Transverse colon (tissue), 4 donors: ENCODE data around the gene RASSF6. TPM values are rescaled to one million over a fixed set of nuclear protein-coding genes. Genes with fewer than 3 reads are reported as not detected.

ENCODE experiments used
- DNase-seq: peaks from one replicate; pipeline ENCODE4 v3.0.0-alpha.2; 2019
- H3K27ac ChIP-seq, 4 donors: fragments of 200-600 bp; sonication (generic); 2 replicates each; pipeline ENCODE4 v1.5.1; 2016 to 2018; ENCODE audit warnings: inconsistent platforms in 4 of 4
- H3K27me3 ChIP-seq: fragments of 200-600 bp; sonication (generic); 2 replicates; pipeline ENCODE4 v1.5.1; 2017; ENCODE audit warnings: inconsistent platforms
- H3K36me3 ChIP-seq, 4 donors: fragments of 200-600 bp; sonication (generic); 2 replicates each; pipeline ENCODE4 v1.5.1; 2017 to 2019; ENCODE audit warnings: inconsistent platforms in 4 of 4
- H3K4me1 ChIP-seq, 4 donors: fragments of 200-600 bp; sonication (generic); 2 replicates each; pipeline ENCODE4 v1.5.1; 2017 to 2020; ENCODE audit warnings: inconsistent platforms in 4 of 4
- H3K4me3 ChIP-seq, 4 donors: fragments of 200-600 bp; sonication (generic); 1 replicate in 1 of 4; 2 replicates in 3 of 4; pipeline versions ENCODE4 v1.5.1 to v1.6.1; 2017 to 2019; ENCODE audit warnings: inconsistent platforms in 4 of 4
- H3K9me3 ChIP-seq, 2 donors: fragments of 200-600 bp; sonication (generic); 2 replicates each; pipeline ENCODE4 v1.5.1; 2017 to 2019; ENCODE audit warnings: inconsistent platforms in 2 of 2
- EP300 ChIP-seq: sonication (generic); formaldehyde crosslinking; IDR thresholded peaks from one replicate; pipeline ENCODE4 v1.6.1; 2017; ENCODE audit warnings: antibody characterized with exemption, low read depth
- POLR2A ChIP-seq: fragments of 450-650 bp; IDR thresholded peaks from one replicate; pipeline ENCODE4 v1.6.1; 2016; ENCODE audit warnings: antibody characterized with exemption, mild to moderate bottlenecking, moderate library complexity
- POLR2AphosphoS5 ChIP-seq, 3 donors: sonication (generic); formaldehyde crosslinking; IDR thresholded peaks; one replicate each; pipeline ENCODE4 v1.6.1; 2016; ENCODE audit warnings: antibody characterized with exemption in 3 of 3
- WGBS, 2 donors: methylation state at CpG; one replicate each; pipeline ENCODE4 v1.1.5; 2018; ENCODE audit warnings: low coverage in 1 of 2; 5-methylcytosine and 5-hydroxymethylcytosine counted together
- in situ Hi-C, 4 donors: fragments of 200-750 bp; cut with MboI; loops; one replicate each; pipeline versions ENCODE4 v1.15.0 to v1.15.1; 2017; ENCODE audit warnings: low sequenced_read_pairs in 3 of 4, low pct_ligation_motif_present in 1 of 4, low pct_unique_long_range_greater_than_20kb in 1 of 4
- intact Hi-C: fragments of 100-400 bp; cut with DNase I; formaldehyde crosslinking; loops from one replicate; pipeline ENCODE4 v1.15.1; 2023; ENCODE audit warnings: low total_unique reads
- small RNA-seq, 4 donors: library from RNA; depleted of rRNA; stranded (forward); fragments of <200 nt; gene quantifications; one replicate each; pipeline ENCODE3, GENCODE V24; 2016
- total RNA-seq, 4 donors: library from RNA; depleted of rRNA; stranded (reverse); fragments of >200 nt; gene quantifications; one replicate each; pipeline ENCODE4 v1.1.0, GENCODE V29; 2016
- TF ChIP-seq, protein P1 (sequence below), 5 experiments: fragments of 200-600 bp in 3 of 5; fragments of 450-650 bp in 2 of 5; sonication (generic) in 3 of 5; IDR thresholded peaks; 1 replicate in 2 of 5; 2 replicates in 3 of 5; pipeline ENCODE4 v1.5.1; 2016 to 2017; ENCODE audit warnings: antibody characterized with exemption in 5 of 5, inconsistent platforms in 3 of 5, mild to moderate bottlenecking in 2 of 5, moderate library complexity in 1 of 5

Gene RASSF6
- total RNA-seq, 4 donors from 2014 or later, result 30.7 to 49.4 (median 41.1) TPM

DNA sequence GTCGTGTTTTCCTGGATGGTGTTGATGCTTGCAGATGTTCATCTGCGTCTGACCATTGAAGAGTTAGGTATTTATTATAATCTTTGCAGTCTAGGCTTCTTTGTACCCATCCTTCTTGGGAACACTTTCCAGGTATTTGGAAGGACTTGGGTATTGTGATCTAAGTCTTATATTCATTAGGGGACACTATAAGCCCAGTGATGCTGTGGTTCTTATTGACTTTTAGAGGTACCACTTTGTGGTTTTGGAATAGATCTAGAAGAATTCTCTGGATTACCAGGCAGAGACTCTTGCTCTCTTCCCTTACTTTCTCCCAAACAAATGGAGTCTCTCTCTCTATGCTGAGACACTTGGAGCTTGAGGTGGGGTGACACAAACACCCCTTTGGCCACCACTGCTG, 97.1 kb downstream of the RASSF6 start:
- no peaks in the 10 kb centered on the region for H3K9me3 ChIP-seq
- H3K4me3 ChIP-seq, result no peak overlapping the region
- no peak overlapping the region for H3K27ac ChIP-seq
- DNase-seq, result no peak
- WGBS, 2 donors, result 81% methylated on average over 2 of the region's 2 CpGs; no CpG with 5 or more reads in 1 of the 2 donors
- H3K36me3 ChIP-seq, result no peaks in the 10 kb centered on the region
- H3K4me1 ChIP-seq, result no peaks in the 10 kb centered on the region
- in situ Hi-C loops, result no loop called here
- intact Hi-C loops, result no loop called here
- TF ChIP-seq, protein P1, sequence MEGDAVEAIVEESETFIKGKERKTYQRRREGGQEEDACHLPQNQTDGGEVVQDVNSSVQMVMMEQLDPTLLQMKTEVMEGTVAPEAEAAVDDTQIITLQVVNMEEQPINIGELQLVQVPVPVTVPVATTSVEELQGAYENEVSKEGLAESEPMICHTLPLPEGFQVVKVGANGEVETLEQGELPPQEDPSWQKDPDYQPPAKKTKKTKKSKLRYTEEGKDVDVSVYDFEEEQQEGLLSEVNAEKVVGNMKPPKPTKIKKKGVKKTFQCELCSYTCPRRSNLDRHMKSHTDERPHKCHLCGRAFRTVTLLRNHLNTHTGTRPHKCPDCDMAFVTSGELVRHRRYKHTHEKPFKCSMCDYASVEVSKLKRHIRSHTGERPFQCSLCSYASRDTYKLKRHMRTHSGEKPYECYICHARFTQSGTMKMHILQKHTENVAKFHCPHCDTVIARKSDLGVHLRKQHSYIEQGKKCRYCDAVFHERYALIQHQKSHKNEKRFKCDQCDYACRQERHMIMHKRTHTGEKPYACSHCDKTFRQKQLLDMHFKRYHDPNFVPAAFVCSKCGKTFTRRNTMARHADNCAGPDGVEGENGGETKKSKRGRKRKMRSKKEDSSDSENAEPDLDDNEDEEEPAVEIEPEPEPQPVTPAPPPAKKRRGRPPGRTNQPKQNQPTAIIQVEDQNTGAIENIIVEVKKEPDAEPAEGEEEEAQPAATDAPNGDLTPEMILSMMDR (IDR thresholded peaks at IDR 0.05), result no peak
- TF ChIP-seq POLR2A (no peak), POLR2AphosphoS5 (IDR thresholded peaks at IDR 0.05) (no peak), EP300 (no peak)
- no peaks in the 10 kb centered on the region for H3K27me3 ChIP-seq

Small RNAs within 50 kb of the gene (small RNA-seq; reads per million reads assigned to genes)
- 0 reads per million in 4 donors for gene AC074250.1

Other genes with a start within 250 kb of the RASSF6 start
- under 1 TPM in 1 of 4 donors, not detected in 3; 0.64 TPM for gene ALB, start 216.1 kb downstream of the RASSF6 start, total RNA-seq
- not detected for gene AFP, start 184.2 kb downstream of the RASSF6 start, total RNA-seq
- not detected for gene AFM, start 138.7 kb downstream of the RASSF6 start, total RNA-seq
- 1 to 10 TPM in 1 of 4 donors, under 1 TPM in 1, not detected in 2; 0.55 to 1.1 TPM for gene CXCL8, start 120.1 kb upstream of the RASSF6 start, total RNA-seq
- gene CXCL6, start 216.2 kb upstream of the RASSF6 start, total RNA-seq, result not detected
- not detected for gene PF4V1, start 232.9 kb upstream of the RASSF6 start, total RNA-seq
- gene CXCL1, start 249.0 kb upstream of the RASSF6 start, total RNA-seq, result 10 to 100 TPM in 3 of 4 donors, under 1 TPM in 1; 1.00 to 36.3 (median 15.4) TPM